Erythroblast (primary cell): Measurements from ENCODE around the gene SCAMP3.

Source experiments
- DNase-seq, 2 experiments: peaks; one replicate each; lab custom pipeline; 2025; lab: John Stamatoyannopoulos, UW
- GATA1 ChIP-seq: IDR thresholded peaks from 2 replicates; pipeline ENCODE4 v1.6.1; 2011; ENCODE audit warnings: low read depth, mild to moderate bottlenecking, control low read depth, low read length, moderate library complexity
- POLR2A ChIP-seq: IDR thresholded peaks from 2 replicates; pipeline ENCODE4 v1.6.1; 2011; ENCODE audit warnings: mild to moderate bottlenecking, low read length

Gene SCAMP3

GRCh38 chr1:155261852-155262673 is at the start of gene SCAMP3:
TSS of gene SCAMP3 (minus strand) at chr1:155262360. CDS start at chr1:155262151, 209 bp downstream.
- DNase-seq = peak; percentile 86 to 92
- TF ChIP-seq POLR2A (peak; percentile 88), GATA1 (no peak)

GRCh38 chr1:155309423-155310021 is 47.4 kb upstream of the SCAMP3 start:
- TF ChIP-seq GATA1 (no peak), POLR2A (no peak)
- peak in 1 of 2 experiments; percentile 62 for DNase-seq

- peak; percentile 94 for TF ChIP-seq GATA1
- peak; percentile 91 for TF ChIP-seq POLR2A
- peak; percentile 99 to 100 for DNase-seq
These were observed 46.6 kb upstream of the SCAMP3 start, which contains the start of gene FDPS for GRCh38 chr1:155308493-155309422. TSS of gene FDPS (plus strand) at chr1:155308866. CDS start at chr1:155309790, 924 bp downstream.

- no peak for TF ChIP-seq POLR2A
- no peak for TF ChIP-seq GATA1
- DNase-seq = peak; percentile 72 to 83
These were observed 45.1 kb upstream of the SCAMP3 start for GRCh38 chr1:155307247-155307740.

GRCh38 chr1:155305881-155306391 is 43.8 kb upstream of the SCAMP3 start:
- no peak for DNase-seq
- TF ChIP-seq POLR2A = no peak
- no peak for TF ChIP-seq GATA1

- no peak for DNase-seq
- no peak for TF ChIP-seq GATA1
- no peak for TF ChIP-seq POLR2A
These were observed 42.5 kb upstream of the SCAMP3 start for GRCh38 chr1:155304558-155305063.

DNA sequence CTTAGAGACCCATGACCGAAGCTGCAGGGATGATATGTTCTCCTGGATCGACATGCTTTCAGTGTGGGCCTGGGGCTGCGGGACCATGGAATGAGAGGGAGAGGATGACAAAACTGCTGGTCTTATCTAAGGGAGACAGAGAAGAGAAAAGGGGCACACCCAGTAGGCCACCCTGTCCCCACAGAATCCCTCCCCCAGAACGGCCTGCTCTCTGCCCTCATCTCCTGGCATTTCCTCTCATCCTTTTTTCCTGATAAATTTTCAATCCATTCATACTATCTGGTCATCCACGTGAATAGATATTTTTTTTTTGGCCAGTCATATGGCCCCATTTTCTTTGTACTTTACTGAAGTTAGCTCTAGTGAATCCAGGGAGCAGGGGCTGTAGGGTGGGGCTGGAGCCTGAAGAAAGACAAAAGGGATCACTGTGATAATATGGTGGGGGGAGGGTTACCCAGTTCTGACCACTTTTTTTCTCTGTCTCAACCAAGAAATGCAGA is 39.2 kb upstream of the SCAMP3 start, which contains the start of gene PKLR:
PKLR (minus strand) TSS at position 97 of the 500 bp plus-strand sequence; CDS start at position 54, 43 bp downstream.
- no peak for TF ChIP-seq GATA1
- peak; percentile 90 for TF ChIP-seq POLR2A
- peak; percentile 73 to 84 for DNase-seq

GRCh38 chr1:155300553-155301329 is 38.6 kb upstream of the SCAMP3 start:
- TF ChIP-seq POLR2A (no peak), GATA1 (no peak)
- DNase-seq = no peak

- DNase-seq = no peak
- no peak for TF ChIP-seq GATA1
- no peak for TF ChIP-seq POLR2A
These were observed 37.9 kb upstream of the SCAMP3 start for GRCh38 chr1:155300024-155300423.

- no peak for TF ChIP-seq GATA1
- no peak for TF ChIP-seq POLR2A
- DNase-seq = no peak
These were observed 35.2 kb upstream of the SCAMP3 start for GRCh38 chr1:155297384-155297783.

DNA sequence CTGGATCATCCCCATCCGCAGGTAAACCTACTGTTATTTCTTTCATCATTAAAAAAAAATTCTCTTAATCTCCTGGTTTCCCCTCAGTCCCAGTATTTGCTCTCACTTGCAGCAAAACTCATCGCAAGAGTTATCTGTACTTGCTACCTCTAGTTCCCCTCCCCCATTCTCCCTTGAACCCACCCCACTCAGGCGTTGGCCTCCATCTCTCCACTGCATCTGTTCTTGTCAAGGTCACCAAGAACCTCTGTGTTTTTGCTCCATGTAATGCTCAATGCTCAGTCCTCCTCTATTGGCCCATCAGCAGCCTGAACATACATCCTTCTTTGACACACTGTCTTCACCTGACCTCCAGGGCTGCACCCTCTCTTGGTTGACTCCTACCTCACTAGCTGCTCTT is 34.5 kb upstream of the SCAMP3 start:
- TF ChIP-seq GATA1 = no peak
- no peak for TF ChIP-seq POLR2A
- DNase-seq = peak; percentile 59 to 80

GRCh38 chr1:155295942-155296267 is 33.7 kb upstream of the SCAMP3 start:
- no peak for TF ChIP-seq POLR2A
- no peak for TF ChIP-seq GATA1
- DNase-seq = no peak
